PC-9 (cell line): ENCODE results near the gene PSMG4. TPM values are rescaled to one million over a fixed set of nuclear protein-coding genes. Genes with fewer than 3 reads are reported as not detected.

Source experiments
- BruUV-seq: library from RNA; stranded (reverse); fragments of 400-500 nt; replicated peaks from 2 replicates; lab custom pipeline; 2021; lab: Mats Ljungman, UMichigan
- CTCF ChIA-PET: fragments of 300-600 bp; sonication (Branson Sonifier 250); formaldehyde crosslinking; loops from one replicate; lab custom pipeline; 2022; ENCODE audit warnings: antibody characterized with exemption; lab: Charles Lee
- POLR2A ChIA-PET: fragments of 300-600 bp; sonication (Branson Sonifier 250); formaldehyde crosslinking; loops from one replicate; lab custom pipeline; 2022; ENCODE audit warnings: antibody characterized with exemption; ENCODE audit not compliant: unreplicated experiment; lab: Charles Lee
- DNase-seq, 2 experiments: peaks; one replicate each; pipeline versions ENCODE4 v3.0.0 to v3.0.0-alpha.2; 2015 to 2022; ENCODE audit warnings: mixed read lengths in 1 of 2
- H2AFZ ChIP-seq: fragments of 200-600 bp; sonication (generic); 2 replicates; pipeline ENCODE4 v1.8.1; 2017; ENCODE audit warnings: antibody characterized with exemption
- H3F3A ChIP-seq: fragments of 200-600 bp; sonication (generic); 2 replicates; pipeline ENCODE4 v1.8.1; 2017; ENCODE audit warnings: antibody characterized with exemption, mild to moderate bottlenecking, low read depth; ENCODE audit not compliant: insufficient read depth
- H3K27ac ChIP-seq: fragments of 200-600 bp; sonication (generic); 2 replicates; pipeline ENCODE4 v1.6.1; 2016; ENCODE audit warnings: mixed run types
- H3K27me3 ChIP-seq: fragments of 200-600 bp; sonication (generic); 2 replicates; pipeline ENCODE4 v1.6.1; 2016; ENCODE audit warnings: low read depth, mixed run types; ENCODE audit not compliant: insufficient read depth
- H3K36me3 ChIP-seq: fragments of 200-600 bp; sonication (generic); 2 replicates; pipeline ENCODE4 v1.6.1; 2016; ENCODE audit warnings: low read depth, mixed run types
- H3K4me1 ChIP-seq: fragments of 200-600 bp; sonication (generic); replicated peaks from 2 replicates; pipeline ENCODE4 v1.6.1; 2016; ENCODE audit warnings: mixed run types; ENCODE audit not compliant: insufficient read depth
- H3K4me2 ChIP-seq: fragments of 200-600 bp; sonication (generic); 2 replicates; pipeline ENCODE4 v1.6.1; 2017; ENCODE audit warnings: mixed run types
- H3K4me3 ChIP-seq: fragments of 200-600 bp; sonication (generic); 2 replicates; pipeline ENCODE4 v1.6.1; 2016; ENCODE audit warnings: mixed run types
- H3K79me2 ChIP-seq: fragments of 200-600 bp; sonication (generic); 2 replicates; pipeline ENCODE4 v1.6.1; 2017; ENCODE audit warnings: low read depth, mixed run types
- H3K9me2 ChIP-seq: fragments of 200-600 bp; sonication (generic); 2 replicates; pipeline ENCODE4 v1.8.1; 2017; ENCODE audit warnings: mild to moderate bottlenecking; ENCODE audit not compliant: insufficient read depth
- H3K9me3 ChIP-seq: fragments of 200-600 bp; sonication (generic); 2 replicates; pipeline ENCODE4 v1.8.1; 2016; ENCODE audit warnings: low read depth; ENCODE audit not compliant: insufficient read depth
- H4K20me1 ChIP-seq: fragments of 200-600 bp; sonication (generic); 2 replicates; pipeline ENCODE4 v1.8.1; 2017; ENCODE audit not compliant: insufficient read depth
- EZH2 ChIP-seq: fragments of 200-600 bp; sonication (generic); IDR thresholded peaks from 2 replicates; pipeline ENCODE4 v1.8.0; 2017; ENCODE audit warnings: antibody characterized with exemption, low read depth
- intact Hi-C: fragments of 100-400 bp; cut with micrococcal nuclease; formaldehyde crosslinking; loops from one replicate; pipeline ENCODE4 v1.10.0; 2022; ENCODE audit not compliant: unreplicated experiment
- total RNA-seq: library from RNA; stranded (reverse); gene quantifications from 2 replicates; pipeline ENCODE4 v1.2.3, GENCODE V29; 2021
- TF ChIP-seq, protein P1 (sequence below): fragments of 200-600 bp; sonication (generic); conservative IDR thresholded peaks from 2 replicates; pipeline ENCODE4 v1.6.1; 2017; ENCODE audit warnings: mixed run types, antibody characterized with exemption, mild to moderate bottlenecking, moderate library complexity

Gene PSMG4
- total RNA-seq, 1 experiment from 2014 or later = 33.8 TPM

DNA sequence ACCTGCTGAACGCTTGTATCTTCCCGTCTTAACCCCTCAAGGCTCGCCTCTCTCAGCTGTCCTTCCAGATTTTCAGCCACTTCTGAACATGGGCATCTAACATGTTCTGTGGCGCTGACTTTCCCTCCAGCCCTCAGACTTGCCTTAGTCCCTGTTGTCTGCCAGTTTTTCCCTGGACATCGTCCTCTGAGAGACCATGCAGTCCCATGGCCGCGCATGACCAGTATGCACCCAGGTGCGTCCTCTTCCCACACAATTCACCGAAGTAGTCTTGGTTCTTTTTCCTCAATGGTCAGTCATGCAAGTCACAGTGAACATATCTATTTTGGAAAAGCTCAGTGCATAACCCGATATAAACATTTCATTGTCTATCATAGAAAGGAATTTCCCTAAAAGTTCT lies 40.5 kb upstream of the PSMG4 start:
- TF ChIP-seq, protein P1, sequence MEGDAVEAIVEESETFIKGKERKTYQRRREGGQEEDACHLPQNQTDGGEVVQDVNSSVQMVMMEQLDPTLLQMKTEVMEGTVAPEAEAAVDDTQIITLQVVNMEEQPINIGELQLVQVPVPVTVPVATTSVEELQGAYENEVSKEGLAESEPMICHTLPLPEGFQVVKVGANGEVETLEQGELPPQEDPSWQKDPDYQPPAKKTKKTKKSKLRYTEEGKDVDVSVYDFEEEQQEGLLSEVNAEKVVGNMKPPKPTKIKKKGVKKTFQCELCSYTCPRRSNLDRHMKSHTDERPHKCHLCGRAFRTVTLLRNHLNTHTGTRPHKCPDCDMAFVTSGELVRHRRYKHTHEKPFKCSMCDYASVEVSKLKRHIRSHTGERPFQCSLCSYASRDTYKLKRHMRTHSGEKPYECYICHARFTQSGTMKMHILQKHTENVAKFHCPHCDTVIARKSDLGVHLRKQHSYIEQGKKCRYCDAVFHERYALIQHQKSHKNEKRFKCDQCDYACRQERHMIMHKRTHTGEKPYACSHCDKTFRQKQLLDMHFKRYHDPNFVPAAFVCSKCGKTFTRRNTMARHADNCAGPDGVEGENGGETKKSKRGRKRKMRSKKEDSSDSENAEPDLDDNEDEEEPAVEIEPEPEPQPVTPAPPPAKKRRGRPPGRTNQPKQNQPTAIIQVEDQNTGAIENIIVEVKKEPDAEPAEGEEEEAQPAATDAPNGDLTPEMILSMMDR = no peak
- no peak for TF ChIP-seq EZH2
- H3K9me3 ChIP-seq = no peaks in the 10 kb centered on the region
- ChIA-PET CTCF (no interaction called here), POLR2A (no interaction called here)
- no peak overlapping the region for H3K4me3 ChIP-seq
- no peaks in the 10 kb centered on the region for H3K27me3 ChIP-seq
- H3K4me1 ChIP-seq = no peaks in the 10 kb centered on the region
- H3K36me3 ChIP-seq = no peaks in the 10 kb centered on the region
- BruUV-seq = no TSS peak
- no peak overlapping the region for H2AFZ ChIP-seq
- H3K79me2 ChIP-seq = no peaks in the 10 kb centered on the region
- no peak overlapping the region for H3K27ac ChIP-seq
- no peaks in the 10 kb centered on the region for H4K20me1 ChIP-seq
- H3K9me2 ChIP-seq = no peaks in the 10 kb centered on the region
- H3K4me2 ChIP-seq = no peak overlapping the region
- intact Hi-C loops = no loop called here
- no peaks in the 10 kb centered on the region for H3F3A ChIP-seq
- DNase-seq = no peak

DNA sequence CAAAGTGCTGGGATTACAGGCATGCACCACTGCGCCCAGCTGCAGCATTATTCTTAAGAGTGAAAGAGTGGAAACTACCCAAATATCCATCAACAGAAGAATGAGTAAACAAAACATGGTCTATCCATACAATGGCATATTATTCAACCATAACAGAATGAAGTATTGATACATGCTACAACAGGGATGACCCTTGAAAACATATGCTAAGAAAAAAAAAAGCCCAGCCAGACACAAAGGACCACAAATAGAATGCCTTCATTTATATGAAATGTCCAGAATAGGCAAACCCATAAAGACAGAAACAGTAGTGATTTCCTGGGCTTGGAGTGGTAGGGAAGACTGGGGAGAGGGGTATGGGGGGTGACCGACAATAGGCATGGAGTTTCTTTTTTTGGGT lies 38.4 kb upstream of the PSMG4 start:
- BruUV-seq = no TSS peak

DNA sequence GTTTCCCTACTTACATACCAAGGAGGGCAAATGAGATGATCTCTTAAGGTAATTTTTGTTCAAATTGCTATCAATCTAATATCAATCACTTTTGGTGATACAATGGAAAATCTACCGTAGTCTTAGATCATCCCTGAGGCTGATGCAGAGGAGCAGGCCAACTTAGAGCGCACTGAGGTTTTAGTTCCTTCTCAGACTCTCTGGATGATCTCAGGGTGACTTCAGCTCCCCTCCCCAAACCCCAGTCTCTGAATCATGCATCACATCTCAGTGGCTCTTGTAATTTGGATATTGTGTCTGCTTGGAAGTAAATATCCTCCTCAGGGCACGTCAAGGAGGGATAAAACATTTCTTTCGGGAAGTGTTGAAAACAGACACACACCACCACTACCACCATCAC lies 37.2 kb upstream of the PSMG4 start:
- DNase-seq = no peak
- Histone ChIP-seq H3K27me3 (no peaks in the 10 kb centered on the region), H3F3A (no peaks in the 10 kb centered on the region), H2AFZ (no peak overlapping the region), H3K27ac (no peak overlapping the region), H3K36me3 (no peaks in the 10 kb centered on the region), H3K9me2 (no peaks in the 10 kb centered on the region), H3K79me2 (no peaks in the 10 kb centered on the region), H3K4me1 (0 out of 2 replicates have a peak, but pooled peaks cover 2% of the 10 kb centered on the region), H3K9me3 (no peaks in the 10 kb centered on the region), H3K4me2 (no peak overlapping the region), H3K4me3 (no peak overlapping the region), H4K20me1 (no peaks in the 10 kb centered on the region)
- ChIA-PET CTCF (no interaction called here), POLR2A (no interaction called here)
- intact Hi-C loops = no loop called here
- TF ChIP-seq, protein P1 = no peak
- TF ChIP-seq EZH2 = no peak
- no TSS peak for BruUV-seq

More for the DNA sequence above, 38.4 kb upstream of the PSMG4 start:
- H3F3A ChIP-seq = no peaks in the 10 kb centered on the region
- POLR2A ChIA-PET = no interaction called here
- H2AFZ ChIP-seq = no peak overlapping the region
- CTCF ChIA-PET = no interaction called here
- no peaks in the 10 kb centered on the region for H3K27me3 ChIP-seq
- no peak overlapping the region for H3K27ac ChIP-seq
- TF ChIP-seq EZH2 = no peak
- TF ChIP-seq, protein P1 = no peak
- DNase-seq = no peak
- intact Hi-C loops = no loop called here
- no peaks in the 10 kb centered on the region for H3K4me1 ChIP-seq
- H3K4me3 ChIP-seq = no peak overlapping the region
- H4K20me1 ChIP-seq = no peaks in the 10 kb centered on the region
- H3K9me3 ChIP-seq = no peaks in the 10 kb centered on the region
- H3K36me3 ChIP-seq = no peaks in the 10 kb centered on the region
- H3K79me2 ChIP-seq = no peaks in the 10 kb centered on the region
- no peak overlapping the region for H3K4me2 ChIP-seq
- H3K9me2 ChIP-seq = no peaks in the 10 kb centered on the region
